ENCODE measurements around the gene MEIOSIN.
A peak's percentile ranks its signal among the peaks of the same experiment; 100 is the strongest.

MEIOSIN gene

GRCh38 chr19:45766296-45766868, 33.1 kb downstream of the MEIOSIN start:
- DNase-seq: no peak

- DNase-seq: no peak
Measured at GRCh38 chr19:45766869-45767346, 33.7 kb downstream of the MEIOSIN start.

GRCh38 chr19:45767410-45767880, 34.2 kb downstream of the MEIOSIN start:
- DNase-seq: no peak

- peak; percentile 13 for DNase-seq
Measured at GRCh38 chr19:45767881-45768654, 34.8 kb downstream of the MEIOSIN start.

- peak; percentile 13 for DNase-seq
Measured at GRCh38 chr19:45768655-45768983, 35.4 kb downstream of the MEIOSIN start.

GRCh38 chr19:45768984-45769782, 35.9 kb downstream of the MEIOSIN start, which contains the start of gene SIX5:
SIX5 (minus strand) TSS chr19:45769252; CDS start chr19:45768844, 408 bp downstream.
- DNase-seq: peak; percentile 94

GRCh38 chr19:45769821-45770191, 36.6 kb downstream of the MEIOSIN start:
- DNase-seq: no peak

GRCh38 chr19:45770192-45771101, 37.2 kb downstream of the MEIOSIN start:
- peak; percentile 95 for DNase-seq

- no peak for DNase-seq
Measured at GRCh38 chr19:45771311-45771933, 38.2 kb downstream of the MEIOSIN start.

- DNase-seq: no peak
Measured at GRCh38 chr19:45772130-45772840, 39.0 kb downstream of the MEIOSIN start.

- no peak for DNase-seq
Measured at GRCh38 chr19:45772912-45773311, 39.7 kb downstream of the MEIOSIN start.

- DNase-seq: no peak
Measured at GRCh38 chr19:45773384-45773783, 40.1 kb downstream of the MEIOSIN start.

GRCh38 chr19:45774765-45775164, 41.5 kb downstream of the MEIOSIN start:
- no peak for DNase-seq

GRCh38 chr19:45777395-45777961, 44.2 kb downstream of the MEIOSIN start:
- DNase-seq: no peak

- DNase-seq: no peak
Measured at GRCh38 chr19:45778010-45778661, 44.9 kb downstream of the MEIOSIN start.

GRCh38 chr19:45779231-45780145, 46.2 kb downstream of the MEIOSIN start:
- DNase-seq: peak; percentile 86

GRCh38 chr19:45780146-45780447, 46.9 kb downstream of the MEIOSIN start:
- no peak for DNase-seq

- DNase-seq: no peak
Measured at GRCh38 chr19:45780448-45781213, 47.4 kb downstream of the MEIOSIN start.

Data from NCI-H345 (cell line).